HCT116 (cell line): ENCODE data around the gene LMNTD1. TPM values are rescaled to one million over a fixed set of nuclear protein-coding genes. Genes with fewer than 3 reads are reported as not detected.

Source experiments
- ATAC-seq: fragments of 200-7000 bp; cut with Tn5 transposase; 2 replicates; pipeline ENCODE4 v1.9.1; 2020; ENCODE audit warnings: mild to moderate bottlenecking, moderate library complexity
- BruUV-seq: library from RNA; stranded (reverse); fragments of 400-500 nt; replicated peaks from 2 replicates; lab custom pipeline; 2021; lab: Mats Ljungman, UMichigan
- CTCF ChIA-PET: fragments of 300-600 bp; sonication (Branson Sonifier 250); formaldehyde crosslinking; loops from one replicate; lab custom pipeline; 2021; ENCODE audit warnings: antibody characterized with exemption; lab: Charles Lee
- POLR2A ChIA-PET: fragments of 300-600, 350-600 bp; sonication (Branson Sonifier 250); formaldehyde crosslinking; loops from one replicate; lab custom pipeline; 2021; ENCODE audit warnings: antibody characterized with exemption; lab: Charles Lee
- RAD21 ChIA-PET, 2 experiments: fragments of 300-600 bp; sonication (Branson Sonifier 250); formaldehyde crosslinking; loops; one replicate each; lab custom pipeline; 2023; ENCODE audit warnings: low total read pairs in 2 of 2; ENCODE audit not compliant: uncharacterized antibody in 2 of 2, unreplicated experiment in 2 of 2, low non-redundant PET in 1 of 2; lab: Charles Lee
- DNase-seq: peaks from one replicate; pipeline ENCODE4 v3.0.0-alpha.2; 2010; ENCODE audit warnings: low read depth, low spot score
- H2AFZ ChIP-seq: fragments of 200-600 bp; shearing (Covaris generic), sonication (generic); 2 replicates; pipeline ENCODE4 v1.6.1; 2017; ENCODE audit warnings: low read depth, mixed run types, mixed read lengths, antibody characterized with exemption, low read length; ENCODE audit not compliant: poor library complexity, severe bottlenecking
- H3K27ac ChIP-seq: 2 replicates; pipeline ENCODE4 v1.5.1; 2012; ENCODE audit warnings: low read depth, low read length
- H3K27me3 ChIP-seq: fragments of 200-600 bp; sonication (generic); 2 replicates; pipeline ENCODE4 v1.6.1; 2016; ENCODE audit warnings: mixed run types, low read length, mixed read lengths; ENCODE audit not compliant: insufficient read depth
- H3K36me3 ChIP-seq, 2 experiments: fragments of 200-500 bp in 1 of 2; fragments of 200-600 bp in 1 of 2; sonication (Bioruptor generic) in 1 of 2; sonication (generic) in 1 of 2; 2 replicates each; pipeline versions ENCODE4 v1.5.1 to v1.6.1; 2014 to 2016; ENCODE audit warnings: low read length in 2 of 2, inconsistent platforms in 1 of 2, mixed read lengths in 1 of 2, mixed run types in 1 of 2; ENCODE audit not compliant: insufficient read depth in 2 of 2, control insufficient read depth in 1 of 2
- H3K4me1 ChIP-seq, 2 experiments: fragments of 200-600 bp in 1 of 2; sonication (generic) in 1 of 2; 2 replicates each; pipeline versions ENCODE4 v1.5.1 to v1.6.1; 2012 to 2017; ENCODE audit warnings: low read length in 2 of 2, inconsistent platforms in 1 of 2, mild to moderate bottlenecking in 1 of 2, mixed read lengths in 1 of 2, mixed run types in 1 of 2, moderate library complexity in 1 of 2; ENCODE audit not compliant: insufficient read depth in 2 of 2, control insufficient read depth in 1 of 2
- H3K4me2 ChIP-seq: fragments of 200-600 bp; sonication (generic); 2 replicates; pipeline ENCODE4 v1.6.1; 2017; ENCODE audit warnings: mixed run types, low read length, mixed read lengths
- H3K4me3 ChIP-seq, 2 experiments: fragments of 200-600 bp in 1 of 2; sonication (generic) in 1 of 2; replicated peaks in 1 of 2; 2 replicates each; pipeline ENCODE4 v1.5.1; 2011 to 2016; ENCODE audit warnings: low read length in 2 of 2, control low read depth in 1 of 2, low read depth in 1 of 2, mild to moderate bottlenecking in 1 of 2, mixed read lengths in 1 of 2, mixed run types in 1 of 2
- H3K79me2 ChIP-seq: fragments of 200-600 bp; sonication (generic); 2 replicates; pipeline ENCODE4 v1.6.1; 2017; ENCODE audit warnings: mild to moderate bottlenecking, mixed run types, low read length, moderate library complexity, mixed read lengths; ENCODE audit not compliant: insufficient read depth
- H3K9ac ChIP-seq: fragments of 200-600 bp; sonication (generic); 2 replicates; pipeline ENCODE4 v1.6.1; 2016; ENCODE audit warnings: low read length, mixed read lengths
- H3K9me2 ChIP-seq: fragments of 200-600 bp; sonication (generic), shearing (Covaris generic); 2 replicates; pipeline ENCODE4 v1.6.1; 2017; ENCODE audit warnings: mixed run types, mild to moderate bottlenecking, moderate library complexity; ENCODE audit not compliant: insufficient read depth
- H3K9me3 ChIP-seq, 2 experiments: fragments of 200-500 bp in 1 of 2; fragments of 200-600 bp in 1 of 2; sonication (Bioruptor generic) in 1 of 2; sonication (generic) in 1 of 2; 2 replicates each; pipeline ENCODE4 v1.6.1; 2014 to 2017; ENCODE audit warnings: low read length in 2 of 2, mixed read lengths in 2 of 2, inconsistent platforms in 1 of 2, low read depth in 1 of 2, mild to moderate bottlenecking in 1 of 2, mixed run types in 1 of 2, moderate library complexity in 1 of 2; ENCODE audit not compliant: control insufficient read depth in 1 of 2, insufficient read depth in 1 of 2
- H4K20me1 ChIP-seq: fragments of 200-600 bp; sonication (generic), shearing (Covaris generic); 2 replicates; pipeline ENCODE4 v1.6.1; 2017; ENCODE audit warnings: mixed run types, mild to moderate bottlenecking, moderate library complexity; ENCODE audit not compliant: insufficient read depth
- CBX3 ChIP-seq: IDR thresholded peaks from 2 replicates; pipeline ENCODE4 v1.6.1; 2012; ENCODE audit warnings: low read depth
- CEBPB ChIP-seq: IDR thresholded peaks from 2 replicates; pipeline ENCODE4 v1.6.1; 2012; ENCODE audit warnings: low read depth
- CTCF ChIP-seq, 3 experiments: fragments of 200-600 bp in 1 of 3; sonication (generic) in 1 of 3; IDR thresholded peaks in 2 of 3; conservative IDR thresholded peaks in 1 of 3; 2 replicates each; pipeline ENCODE4 v1.5.1; 2012 to 2017; ENCODE audit warnings: low read depth in 2 of 3, low read length in 2 of 3, antibody characterized with exemption in 1 of 3, borderline replicate concordance in 1 of 3, control low read depth in 1 of 3, mild to moderate bottlenecking in 1 of 3, mixed read lengths in 1 of 3, mixed run types in 1 of 3, moderate library complexity in 1 of 3; ENCODE audit not compliant: insufficient read depth in 1 of 3
- EGR1 ChIP-seq: IDR thresholded peaks from 2 replicates; pipeline ENCODE4 v1.6.1; 2012; ENCODE audit warnings: low read depth
- ELF1 ChIP-seq: IDR thresholded peaks from 2 replicates; pipeline ENCODE4 v1.6.1; 2012; ENCODE audit warnings: low read depth, borderline replicate concordance
- EZH2 ChIP-seq: fragments of 200-600 bp; sonication (generic); IDR thresholded peaks from 2 replicates; pipeline ENCODE4 v1.6.1; 2017; ENCODE audit warnings: antibody characterized with exemption, mixed run types
- EZH2phosphoT487 ChIP-seq: fragments of 200-600 bp; IDR thresholded peaks from 2 replicates; pipeline ENCODE4 v1.6.1; 2018; ENCODE audit warnings: antibody characterized with exemption, borderline replicate concordance
- FOSL1 ChIP-seq: IDR thresholded peaks from 2 replicates; pipeline ENCODE4 v1.6.1; 2012; ENCODE audit warnings: low read depth
- JUND ChIP-seq: IDR thresholded peaks from 2 replicates; pipeline ENCODE4 v1.6.1; 2012
- POLR2A ChIP-seq: IDR thresholded peaks from 2 replicates; pipeline ENCODE4 v1.7.0; 2011; ENCODE audit warnings: borderline replicate concordance; ENCODE audit not compliant: insufficient read depth, insufficient read length; ENCODE audit errors: extremely low read depth
- POLR2AphosphoS5 ChIP-seq: IDR thresholded peaks from 2 replicates; pipeline ENCODE4 v1.6.1; 2011; ENCODE audit warnings: mild to moderate bottlenecking, low read depth, low read length, moderate library complexity
- SIN3A ChIP-seq: IDR thresholded peaks from 2 replicates; pipeline ENCODE4 v1.6.1; 2012; ENCODE audit warnings: low read depth
- SP1 ChIP-seq: IDR thresholded peaks from 2 replicates; pipeline ENCODE4 v1.6.1; 2012; ENCODE audit warnings: low read depth
- SRF ChIP-seq: IDR thresholded peaks from 2 replicates; pipeline ENCODE4 v1.6.1; 2012; ENCODE audit warnings: low read depth
- TCF7L2 ChIP-seq: IDR thresholded peaks from 2 replicates; pipeline ENCODE4 v1.7.0; 2011; ENCODE audit warnings: borderline replicate concordance, inconsistent platforms; ENCODE audit not compliant: insufficient read depth, insufficient read length; ENCODE audit errors: extremely low read depth
- YY1 ChIP-seq: IDR thresholded peaks from 2 replicates; pipeline ENCODE4 v1.6.1; 2011; ENCODE audit warnings: low read length, low read depth, moderate library complexity, mild to moderate bottlenecking; ENCODE audit not compliant: insufficient replicate concordance; ENCODE audit errors: extremely low read depth
- ZFX ChIP-seq: fragments of 450-650 bp; IDR thresholded peaks from 2 replicates; pipeline ENCODE4 v1.6.1; 2017
- intact Hi-C: fragments of 100-400 bp; cut with micrococcal nuclease; formaldehyde crosslinking; loops from 2 replicates; pipeline ENCODE4 v1.10.0; 2022
- total RNA-seq: library from RNA; stranded (reverse); gene quantifications from one replicate; pipeline ENCODE4 v1.2.1, GENCODE V29; 2021; ENCODE audit not compliant: unreplicated experiment
- TF ChIP-seq, protein P1 (sequence below): IDR thresholded peaks from 2 replicates; pipeline ENCODE4 v1.6.1; 2011; ENCODE audit warnings: mild to moderate bottlenecking, low read length, moderate library complexity; ENCODE audit not compliant: insufficient replicate concordance; ENCODE audit errors: extremely low read depth

LMNTD1 gene
- total RNA-seq, 1 experiment from 2014 or later: not detected

- H3K79me2 ChIP-seq: no peaks in the 10 kb centered on the region
- intact Hi-C loops: no loop called here
- TF ChIP-seq YY1: no peak
- no peaks in the 10 kb centered on the region for H3K36me3 ChIP-seq
- no peak overlapping the region for H2AFZ ChIP-seq
- H3K27me3 ChIP-seq: no peaks in the 10 kb centered on the region
- no peaks in the 10 kb centered on the region for H4K20me1 ChIP-seq
- DNase-seq: no peak
- ChIA-PET CTCF (no interaction called here), RAD21 (no interaction called here), POLR2A (no interaction called here)
- ATAC-seq: no peak
- H3K9ac ChIP-seq: no peak overlapping the region
- H3K4me2 ChIP-seq: no peak overlapping the region
- H3K9me3 ChIP-seq: no peaks in the 10 kb centered on the region
- BruUV-seq: no TSS peak
- H3K9me2 ChIP-seq: no peaks in the 10 kb centered on the region
- no peak overlapping the region for H3K4me3 ChIP-seq
- H3K27ac ChIP-seq: no peak overlapping the region
- H3K4me1 ChIP-seq: no peaks in the 10 kb centered on the region
Observed at GRCh38 chr12:25594376-25594775, 41.3 kb upstream of the LMNTD1 start.

DNA sequence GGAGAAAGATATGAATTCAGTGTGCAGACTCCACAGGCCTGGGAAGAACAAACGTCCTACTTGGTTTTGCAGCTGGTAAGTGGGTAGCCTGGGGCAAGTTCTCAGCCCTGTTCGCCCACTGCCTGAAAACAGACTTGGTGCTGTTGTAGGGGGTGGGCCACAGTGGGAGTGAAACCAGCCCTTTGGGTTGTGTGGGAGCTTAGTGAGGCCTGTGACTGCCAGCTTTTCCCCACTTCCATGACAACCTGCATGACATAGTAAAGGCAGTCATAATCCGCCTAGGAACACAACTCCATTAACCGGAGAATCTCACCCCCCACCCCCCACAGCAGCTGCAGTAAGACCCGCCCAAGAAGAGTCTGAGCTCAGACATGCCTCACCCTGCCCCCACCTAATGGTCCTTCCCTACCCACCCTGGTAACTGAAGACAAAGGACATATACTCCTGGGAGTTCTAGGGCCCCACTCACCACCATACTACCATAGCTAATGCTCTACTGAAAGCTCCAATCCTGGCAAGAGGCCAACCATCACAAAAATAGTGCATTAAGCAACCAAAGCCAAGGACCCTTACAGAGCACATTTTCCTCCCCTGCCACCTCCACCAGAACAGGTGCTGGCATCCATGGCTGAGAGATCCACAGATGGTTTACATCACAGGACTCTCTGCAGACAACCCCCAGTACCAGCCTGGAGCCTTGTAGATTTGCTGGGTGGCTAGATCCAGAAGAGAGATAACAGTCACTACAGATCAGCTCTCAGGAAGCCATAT lies 39.8 kb upstream of the LMNTD1 start:
- ChIA-PET POLR2A (no interaction called here), CTCF (no interaction called here), RAD21 (no interaction called here)
- Histone ChIP-seq H3K79me2 (no peaks in the 10 kb centered on the region), H3K4me2 (no peak overlapping the region), H4K20me1 (no peaks in the 10 kb centered on the region), H3K27ac (no peak overlapping the region), H2AFZ (no peak overlapping the region), H3K36me3 (no peaks in the 10 kb centered on the region), H3K9ac (no peak overlapping the region), H3K9me3 (no peaks in the 10 kb centered on the region), H3K9me2 (no peaks in the 10 kb centered on the region), H3K4me1 (no peaks in the 10 kb centered on the region), H3K27me3 (no peaks in the 10 kb centered on the region), H3K4me3 (no peak overlapping the region)
- no peak for DNase-seq
- intact Hi-C loops: no loop called here
- BruUV-seq: no TSS peak
- no peak for ATAC-seq
- TF ChIP-seq FOSL1: no peak
- TF ChIP-seq ZFX: no peak
- TF ChIP-seq JUND: no peak
- TF ChIP-seq SIN3A: no peak
- TF ChIP-seq ELF1: no peak
- no peak for TF ChIP-seq TCF7L2
- no peak for TF ChIP-seq CBX3
- no peak for TF ChIP-seq EZH2
- no peak for TF ChIP-seq YY1
- no peak for TF ChIP-seq SRF
- no peak for TF ChIP-seq POLR2AphosphoS5
- TF ChIP-seq, protein P1, sequence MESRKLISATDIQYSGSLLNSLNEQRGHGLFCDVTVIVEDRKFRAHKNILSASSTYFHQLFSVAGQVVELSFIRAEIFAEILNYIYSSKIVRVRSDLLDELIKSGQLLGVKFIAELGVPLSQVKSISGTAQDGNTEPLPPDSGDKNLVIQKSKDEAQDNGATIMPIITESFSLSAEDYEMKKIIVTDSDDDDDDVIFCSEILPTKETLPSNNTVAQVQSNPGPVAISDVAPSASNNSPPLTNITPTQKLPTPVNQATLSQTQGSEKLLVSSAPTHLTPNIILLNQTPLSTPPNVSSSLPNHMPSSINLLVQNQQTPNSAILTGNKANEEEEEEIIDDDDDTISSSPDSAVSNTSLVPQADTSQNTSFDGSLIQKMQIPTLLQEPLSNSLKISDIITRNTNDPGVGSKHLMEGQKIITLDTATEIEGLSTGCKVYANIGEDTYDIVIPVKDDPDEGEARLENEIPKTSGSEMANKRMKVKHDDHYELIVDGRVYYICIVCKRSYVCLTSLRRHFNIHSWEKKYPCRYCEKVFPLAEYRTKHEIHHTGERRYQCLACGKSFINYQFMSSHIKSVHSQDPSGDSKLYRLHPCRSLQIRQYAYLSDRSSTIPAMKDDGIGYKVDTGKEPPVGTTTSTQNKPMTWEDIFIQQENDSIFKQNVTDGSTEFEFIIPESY: no peak
- TF ChIP-seq EZH2phosphoT487: no peak
- TF ChIP-seq EGR1: no peak
- TF ChIP-seq SP1: no peak
- no peak for TF ChIP-seq CTCF (IDR thresholded peaks at IDR 0.05 in 2 of 3, conservative IDR thresholded peaks at IDR 0.05 in 1 of 3; ENCODE audit: borderline replicate concordance in 1 of 3, insufficient read depth in 1 of 3, low read depth in 2 of 3, low read length in 2 of 3)
- no peak for TF ChIP-seq CEBPB
- TF ChIP-seq POLR2A: no peak
